ENCODE results near the gene CCR7. TPM values are rescaled to one million over a fixed set of nuclear protein-coding genes. Genes with fewer than 3 reads are reported as not detected.

CCR7 gene
- total and polyA plus RNA-seq, 2 donors (not counting 1 experiment from before 2014, with no cell fraction given) = 116 to 481 TPM

GRCh38 chr17:40511136-40511535 lies 54.1 kb downstream of the CCR7 start:
- ATAC-seq (ENCODE audit: low read depth) (no peak), DNase-seq (no peak)
- H3K4me2 ChIP-seq (replicated peaks; ENCODE audit: low read depth, low read length, poor library complexity, severe bottlenecking) = no peak overlapping the region
- H2AFZ ChIP-seq (ENCODE audit: insufficient read depth, low read depth, low read length, poor library complexity, severe bottlenecking) = no peak overlapping the region
- Mint-ChIP-seq H3K4me3 (no peak overlapping the region), H3K4me1 (peaks cover 32% of the 10 kb centered on the region), H3K27ac (no peak overlapping the region), H3K9me3 (ENCODE audit: insufficient read depth) (no peaks in the 10 kb centered on the region), H3K27me3 (peaks cover 4% of the 10 kb centered on the region)
- no peak for TF ChIP-seq EZH2 (IDR thresholded peaks at IDR 0.05; ENCODE audit: borderline replicate concordance, insufficient read depth, low read depth, low read length, poor library complexity, severe bottlenecking)
- no peak for TF ChIP-seq CTCF (IDR thresholded peaks at IDR 0.05)
- no peak overlapping the region for H3K27ac ChIP-seq (ENCODE audit: low read length in 2 of 2)
- H3K9me3 ChIP-seq (ENCODE audit: control extremely low read depth in 1 of 3, control insufficient read depth in 2 of 3, insufficient read depth in 1 of 3, low read length in 2 of 3) = no peaks in the 10 kb centered on the region
- no peaks in the 10 kb centered on the region for H4K20me1 ChIP-seq (ENCODE audit: control insufficient read depth, insufficient read depth, low read length, poor library complexity, severe bottlenecking)
- intact Hi-C loops (cut with micrococcal nuclease) = no loop called here
- H3K27me3 ChIP-seq (replicated peaks in 1 of 4; ENCODE audit: control extremely low read depth in 1 of 4, control insufficient read depth in 3 of 4, insufficient read depth in 4 of 4, low read length in 3 of 4) = no peaks in the 10 kb centered on the region
- no peaks in the 10 kb centered on the region for H3K36me3 ChIP-seq (replicated peaks in 1 of 2; ENCODE audit: control extremely low read depth in 1 of 2, control insufficient read depth in 1 of 2, extremely low read depth in 1 of 2, insufficient read depth in 2 of 2, low read length in 1 of 2)
- H3K79me2 ChIP-seq (ENCODE audit: control insufficient read depth, insufficient read depth, low read length) = peaks cover 7% of the 10 kb centered on the region
- WGBS (ENCODE audit: insufficient coverage) = no CpG with 5 or more reads among the region's 2 CpGs
- no peak overlapping the region for H3K9ac ChIP-seq (ENCODE audit: low read length)
- H3K4me1 ChIP-seq (ENCODE audit: control insufficient read depth in 2 of 2, insufficient read depth in 2 of 2, low read length in 2 of 2) = peaks cover 16 to 20% of the 10 kb centered on the region in 2 donors
- CTCF ChIA-PET = interaction anchor here (1.0 to 1.7 kb wide), 4 partner anchors 23 to 104 kb away, joined by 3 to 6 read pairs (median 3); no protein-coding TSS in a partner anchor
- POLR2A ChIA-PET = no interaction called here
- H3K4me3 ChIP-seq (ENCODE audit: control extremely low read depth in 1 of 5, extremely low read depth in 1 of 5, insufficient read depth in 1 of 5, low read depth in 2 of 5, low read length in 4 of 5) = no peak overlapping the region

GRCh38 chr17:40510328-40510648 lies 55.0 kb downstream of the CCR7 start:
- DNase-seq (no peak), ATAC-seq (ENCODE audit: low read depth) (no peak)
- POLR2A ChIA-PET = no interaction called here
- Mint-ChIP-seq H3K4me3 (no peak overlapping the region), H3K27ac (no peak overlapping the region), H3K27me3 (peaks cover 4% of the 10 kb centered on the region), H3K4me1 (peaks cover 25% of the 10 kb centered on the region), H3K9me3 (ENCODE audit: insufficient read depth) (no peaks in the 10 kb centered on the region)
- no peak overlapping the region for H3K27ac ChIP-seq (ENCODE audit: low read length in 2 of 2)
- peaks cover 8 to 11% of the 10 kb centered on the region in 2 donors for H3K4me1 ChIP-seq (ENCODE audit: control insufficient read depth in 2 of 2, insufficient read depth in 2 of 2, low read length in 2 of 2)
- no peaks in the 10 kb centered on the region for H3K27me3 ChIP-seq (replicated peaks in 1 of 4; ENCODE audit: control extremely low read depth in 1 of 4, control insufficient read depth in 3 of 4, insufficient read depth in 4 of 4, low read length in 3 of 4)
- H3K79me2 ChIP-seq (ENCODE audit: control insufficient read depth, insufficient read depth, low read length) = no peaks in the 10 kb centered on the region
- H3K4me3 ChIP-seq (ENCODE audit: control extremely low read depth in 1 of 5, extremely low read depth in 1 of 5, insufficient read depth in 1 of 5, low read depth in 2 of 5, low read length in 4 of 5) = no peak overlapping the region
- CTCF ChIA-PET = interaction anchor here (1.2 kb wide), 1 partner anchor 61 kb away, joined by 3 read pairs; no protein-coding TSS in a partner anchor
- WGBS (ENCODE audit: insufficient coverage) = 98% methylated on average over 5 of the region's 8 CpGs
- H3K9me3 ChIP-seq (ENCODE audit: control extremely low read depth in 1 of 3, control insufficient read depth in 2 of 3, insufficient read depth in 1 of 3, low read length in 2 of 3) = no peaks in the 10 kb centered on the region
- H3K4me2 ChIP-seq (replicated peaks; ENCODE audit: low read depth, low read length, poor library complexity, severe bottlenecking) = no peak overlapping the region
- intact Hi-C loops (cut with micrococcal nuclease) = no loop called here
- no peak overlapping the region for H3K9ac ChIP-seq (ENCODE audit: low read length)
- no peak overlapping the region for H2AFZ ChIP-seq (ENCODE audit: insufficient read depth, low read depth, low read length, poor library complexity, severe bottlenecking)
- no peaks in the 10 kb centered on the region for H3K36me3 ChIP-seq (replicated peaks in 1 of 2; ENCODE audit: control extremely low read depth in 1 of 2, control insufficient read depth in 1 of 2, extremely low read depth in 1 of 2, insufficient read depth in 2 of 2, low read length in 1 of 2)
- no peak for TF ChIP-seq CTCF (IDR thresholded peaks at IDR 0.05)
- TF ChIP-seq EZH2 (IDR thresholded peaks at IDR 0.05; ENCODE audit: borderline replicate concordance, insufficient read depth, low read depth, low read length, poor library complexity, severe bottlenecking) = no peak
- H4K20me1 ChIP-seq (ENCODE audit: control insufficient read depth, insufficient read depth, low read length, poor library complexity, severe bottlenecking) = no peaks in the 10 kb centered on the region
